PC-9 (cell line): ENCODE results near the gene CTNND1. TPM values are rescaled to one million over a fixed set of nuclear protein-coding genes. Genes with fewer than 3 reads are reported as not detected.

Experiments
- BruUV-seq: library from RNA; stranded (reverse); fragments of 400-500 nt; replicated peaks from 2 replicates; lab custom pipeline; 2021; lab: Mats Ljungman, UMichigan
- CTCF ChIA-PET: fragments of 300-600 bp; sonication (Branson Sonifier 250); formaldehyde crosslinking; loops from one replicate; lab custom pipeline; 2022; ENCODE audit warnings: antibody characterized with exemption; lab: Charles Lee
- POLR2A ChIA-PET: fragments of 300-600 bp; sonication (Branson Sonifier 250); formaldehyde crosslinking; loops from one replicate; lab custom pipeline; 2022; ENCODE audit warnings: antibody characterized with exemption; ENCODE audit not compliant: unreplicated experiment; lab: Charles Lee
- DNase-seq, 2 experiments: peaks; one replicate each; pipeline versions ENCODE4 v3.0.0 to v3.0.0-alpha.2; 2015 to 2022; ENCODE audit warnings: mixed read lengths in 1 of 2
- H2AFZ ChIP-seq: fragments of 200-600 bp; sonication (generic); 2 replicates; pipeline ENCODE4 v1.8.1; 2017; ENCODE audit warnings: antibody characterized with exemption
- H3F3A ChIP-seq: fragments of 200-600 bp; sonication (generic); 2 replicates; pipeline ENCODE4 v1.8.1; 2017; ENCODE audit warnings: antibody characterized with exemption, mild to moderate bottlenecking, low read depth; ENCODE audit not compliant: insufficient read depth
- H3K27ac ChIP-seq: fragments of 200-600 bp; sonication (generic); 2 replicates; pipeline ENCODE4 v1.6.1; 2016; ENCODE audit warnings: mixed run types
- H3K27me3 ChIP-seq: fragments of 200-600 bp; sonication (generic); 2 replicates; pipeline ENCODE4 v1.6.1; 2016; ENCODE audit warnings: low read depth, mixed run types; ENCODE audit not compliant: insufficient read depth
- H3K36me3 ChIP-seq: fragments of 200-600 bp; sonication (generic); 2 replicates; pipeline ENCODE4 v1.6.1; 2016; ENCODE audit warnings: low read depth, mixed run types
- H3K4me1 ChIP-seq: fragments of 200-600 bp; sonication (generic); replicated peaks from 2 replicates; pipeline ENCODE4 v1.6.1; 2016; ENCODE audit warnings: mixed run types; ENCODE audit not compliant: insufficient read depth
- H3K4me2 ChIP-seq: fragments of 200-600 bp; sonication (generic); 2 replicates; pipeline ENCODE4 v1.6.1; 2017; ENCODE audit warnings: mixed run types
- H3K4me3 ChIP-seq: fragments of 200-600 bp; sonication (generic); 2 replicates; pipeline ENCODE4 v1.6.1; 2016; ENCODE audit warnings: mixed run types
- H3K79me2 ChIP-seq: fragments of 200-600 bp; sonication (generic); 2 replicates; pipeline ENCODE4 v1.6.1; 2017; ENCODE audit warnings: low read depth, mixed run types
- H3K9me2 ChIP-seq: fragments of 200-600 bp; sonication (generic); 2 replicates; pipeline ENCODE4 v1.8.1; 2017; ENCODE audit warnings: mild to moderate bottlenecking; ENCODE audit not compliant: insufficient read depth
- H3K9me3 ChIP-seq: fragments of 200-600 bp; sonication (generic); 2 replicates; pipeline ENCODE4 v1.8.1; 2016; ENCODE audit warnings: low read depth; ENCODE audit not compliant: insufficient read depth
- H4K20me1 ChIP-seq: fragments of 200-600 bp; sonication (generic); 2 replicates; pipeline ENCODE4 v1.8.1; 2017; ENCODE audit not compliant: insufficient read depth
- CTCF ChIP-seq: fragments of 200-600 bp; sonication (generic); conservative IDR thresholded peaks from 2 replicates; pipeline ENCODE4 v1.6.1; 2017; ENCODE audit warnings: mixed run types, antibody characterized with exemption, mild to moderate bottlenecking, moderate library complexity
- EZH2 ChIP-seq: fragments of 200-600 bp; sonication (generic); IDR thresholded peaks from 2 replicates; pipeline ENCODE4 v1.8.0; 2017; ENCODE audit warnings: antibody characterized with exemption, low read depth
- intact Hi-C: fragments of 100-400 bp; cut with micrococcal nuclease; formaldehyde crosslinking; loops from one replicate; pipeline ENCODE4 v1.10.0; 2022; ENCODE audit not compliant: unreplicated experiment
- total RNA-seq: library from RNA; stranded (reverse); gene quantifications from 2 replicates; pipeline ENCODE4 v1.2.3, GENCODE V29; 2021

CTNND1 gene
- total RNA-seq, 1 experiment from 2014 or later, result 340 TPM

- Histone ChIP-seq H3K9me3 (no peaks in the 10 kb centered on the region), H3K27ac (peak overlapping the region; percentile 55), H3K9me2 (no peaks in the 10 kb centered on the region), H3K4me1 (peaks cover 35% of the 10 kb centered on the region), H3K4me2 (no peak overlapping the region; the same call in 1 of the 2 replicates), H3K79me2 (peaks cover 65% of the 10 kb centered on the region), H4K20me1 (no peaks in the 10 kb centered on the region), H3F3A (peaks cover 56% of the 10 kb centered on the region), H3K27me3 (no peaks in the 10 kb centered on the region), H2AFZ (no peak overlapping the region), H3K4me3 (no peak overlapping the region), H3K36me3 (peaks cover 21% of the 10 kb centered on the region)
- BruUV-seq, result no TSS peak
- peak; percentile 51 to 68 for DNase-seq
- ChIA-PET POLR2A (interaction anchor here (0.6 to 0.9 kb wide), 7 partner anchors 25 to 1407 kb away, joined by 3 to 11 read pairs (median 5); partner anchors contain the start of genes CTNND1 and FAM111A), CTCF (interaction anchor here (0.6 to 0.8 kb wide), 2 partner anchors 48 to 63 kb away, joined by 3 to 6 read pairs; no protein-coding TSS in a partner anchor)
- intact Hi-C loops, result no loop called here
- TF ChIP-seq CTCF, result no peak
- TF ChIP-seq EZH2, result no peak
Measured at GRCh38 chr11:57735619-57736298, 25.8 kb upstream of the CTNND1 start.

GRCh38 chr11:57741132-57742086, 20.2 kb upstream of the CTNND1 start, which contains the start of gene SELENOH:
SELENOH (plus strand) TSS chr11:57741491; CDS start chr11:57741596, 105 bp downstream.
- ChIA-PET POLR2A (interaction anchor here (0.5 to 1.5 kb wide), 14 partner anchors 8 to 919 kb away, joined by 3 to 21 read pairs (median 4); partner anchors contain the start of genes CTNND1, MED19, P2RX3 and TMX2), CTCF (interaction anchor here (0.8 to 1.5 kb wide), 3 partner anchors 10 to 283 kb away, joined by 3 to 10 read pairs (median 4); partner anchors contain the start of gene BTBD18)
- DNase-seq, result peak; percentile 92 to 99
- Histone ChIP-seq H3K27ac (peak within 1 kb of the TSS; percentile 64), H3K9me3 (no peaks in the 10 kb centered on the region), H3K4me3 (peak within 1 kb of the TSS; percentile 67), H3K9me2 (no peaks in the 10 kb centered on the region), H4K20me1 (no peaks in the 10 kb centered on the region), H3K4me2 (peak within 1 kb of the TSS; percentile 86), H3K79me2 (peaks cover 45% of the 10 kb centered on the region), H3K36me3 (peaks cover 33% of the 10 kb centered on the region), H2AFZ (peak within 1 kb of the TSS; percentile 76), H3F3A (peaks cover 34% of the 10 kb centered on the region), H3K4me1 (peaks cover 14% of the 10 kb centered on the region), H3K27me3 (no peaks in the 10 kb centered on the region)
- intact Hi-C loops, result loop anchor here (1.0 to 2.0 kb wide), 6 partner anchors 21 to 173 kb away; partner anchors contain the start of genes MED19 and TMX2
- TF ChIP-seq CTCF, result no peak
- BruUV-seq, result no TSS peak

- peak overlapping the region; percentile 67 for H3K4me3 ChIP-seq
- H3K36me3 ChIP-seq, result peaks cover 33% of the 10 kb centered on the region
- no peaks in the 10 kb centered on the region for H3K9me3 ChIP-seq
- H3K27me3 ChIP-seq, result no peaks in the 10 kb centered on the region
- CTCF ChIA-PET, result interaction anchor here (1.2 to 1.5 kb wide), 2 partner anchors 10 to 59 kb away, joined by 3 to 10 read pairs; partner anchors contain the start of gene BTBD18
- H3K9me2 ChIP-seq, result no peaks in the 10 kb centered on the region
- no peaks in the 10 kb centered on the region for H4K20me1 ChIP-seq
- peak overlapping the region; percentile 64 for H3K27ac ChIP-seq
- H3K4me1 ChIP-seq, result peaks cover 14% of the 10 kb centered on the region
- intact Hi-C loops, result no loop called here
- TF ChIP-seq CTCF (no peak), EZH2 (no peak)
- H3F3A ChIP-seq, result peaks cover 34% of the 10 kb centered on the region
- peak overlapping the region; percentile 74; the same call in 1 of the 2 replicates for H2AFZ ChIP-seq
- no peak for DNase-seq
- H3K79me2 ChIP-seq, result peaks cover 38% of the 10 kb centered on the region
- TSS peak; percentile 46 for BruUV-seq
- H3K4me2 ChIP-seq, result peak overlapping the region; percentile 86
- POLR2A ChIA-PET, result interaction anchor here (0.8 to 1.5 kb wide), 4 partner anchors 19 to 57 kb away, joined by 4 to 21 read pairs (median 8); partner anchors contain the start of genes CTNND1, MED19 and TMX2
Measured at GRCh38 chr11:57742087-57742452, 19.5 kb upstream of the CTNND1 start.
